ENCODE results near the gene CDYL2.
"Not testable (repeated sequence)": the region's sequence is repeated elsewhere in the genome, so short reads cannot be mapped to it uniquely, and the experiment has no call there.

Gene CDYL2

GRCh38 chr16:80669673-80670072, 134.7 kb downstream of the CDYL2 start:
- no peak for DNase-seq (ENCODE audit: low read depth)

DNA sequence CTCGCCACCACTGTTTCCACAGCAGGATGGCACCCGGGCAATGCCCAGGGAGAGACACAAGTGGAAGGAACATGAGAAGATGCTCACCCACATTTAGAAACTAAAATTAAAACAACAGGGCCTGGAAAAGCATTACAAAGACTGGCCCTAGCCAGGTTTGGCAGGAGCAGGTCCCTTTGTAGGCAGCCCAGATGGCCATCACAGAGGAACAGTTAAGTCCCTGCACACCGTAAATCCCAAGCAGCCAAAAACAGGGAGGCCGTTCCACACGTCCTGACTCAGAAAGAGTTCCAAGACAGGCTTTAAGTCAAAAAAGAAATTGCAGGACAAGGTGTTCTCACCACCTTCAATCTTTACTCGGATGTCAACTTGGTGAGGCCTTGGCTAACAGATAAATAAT, 136.5 kb downstream of the CDYL2 start:
- DNase-seq (ENCODE audit: low read depth): no peak

DNA sequence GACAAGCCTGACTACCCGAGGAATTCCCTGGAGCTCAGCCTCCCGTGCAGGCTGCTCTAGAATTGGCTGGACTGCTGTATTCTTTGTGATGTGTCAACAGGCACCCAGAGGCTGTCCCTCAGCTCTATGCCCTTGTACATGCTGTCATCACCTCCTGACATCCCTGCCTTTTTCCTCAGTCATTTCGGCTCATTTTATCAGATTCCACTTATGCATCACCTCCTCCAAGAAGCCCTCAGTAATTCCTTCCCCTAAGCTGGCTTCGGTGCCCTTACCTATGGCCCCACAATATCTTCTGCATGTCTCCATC, 137.2 kb downstream of the CDYL2 start:
- DNase-seq (ENCODE audit: low read depth): no peak

DNA sequence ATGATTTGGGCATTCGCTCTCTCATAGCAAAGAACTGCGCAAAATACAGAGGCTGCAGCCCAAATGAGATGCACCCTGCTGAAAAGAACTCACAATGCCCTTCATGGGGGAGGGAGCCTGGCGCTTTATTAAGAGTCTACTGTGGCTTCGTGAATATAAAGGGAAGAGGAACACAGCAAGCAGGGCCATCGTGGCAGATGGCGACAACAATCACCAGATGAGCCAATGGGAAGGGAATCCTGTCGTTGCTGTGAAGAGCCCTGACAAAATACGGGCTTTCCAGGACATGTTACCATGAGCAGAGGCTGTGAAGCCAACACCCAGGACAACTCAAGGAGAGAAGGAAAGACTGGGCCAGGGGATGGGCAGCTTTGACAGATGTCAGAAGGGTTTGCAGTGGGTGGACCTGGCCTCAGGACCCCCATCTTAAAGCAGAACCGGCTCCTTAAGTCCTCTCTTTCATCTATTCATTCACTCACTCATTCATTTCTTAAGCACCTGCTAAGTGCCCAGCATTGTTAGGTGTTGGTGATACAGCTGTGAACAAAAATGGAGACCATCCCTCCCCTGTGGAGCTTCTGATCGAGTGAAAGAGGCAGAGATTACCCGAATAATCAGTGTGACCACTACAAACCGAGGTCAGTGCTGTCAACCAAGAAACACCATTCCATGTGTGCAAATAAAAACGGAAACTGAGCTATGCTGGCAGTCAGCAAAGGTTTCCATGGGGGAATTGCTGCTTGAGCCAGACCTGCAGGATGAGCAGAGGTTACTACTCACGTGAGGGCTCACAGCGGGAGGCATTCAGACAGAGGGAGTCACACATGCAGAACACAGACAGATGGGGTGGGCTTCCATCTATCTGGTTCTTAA, 137.8 kb downstream of the CDYL2 start:
- DNase-seq (ENCODE audit: low read depth): no peak

GRCh38 chr16:80665356-80665755, 139.0 kb downstream of the CDYL2 start:
- no peak for DNase-seq (ENCODE audit: low read depth)

GRCh38 chr16:80664786-80665185, 139.6 kb downstream of the CDYL2 start:
- no peak for DNase-seq (ENCODE audit: low read depth)

DNA sequence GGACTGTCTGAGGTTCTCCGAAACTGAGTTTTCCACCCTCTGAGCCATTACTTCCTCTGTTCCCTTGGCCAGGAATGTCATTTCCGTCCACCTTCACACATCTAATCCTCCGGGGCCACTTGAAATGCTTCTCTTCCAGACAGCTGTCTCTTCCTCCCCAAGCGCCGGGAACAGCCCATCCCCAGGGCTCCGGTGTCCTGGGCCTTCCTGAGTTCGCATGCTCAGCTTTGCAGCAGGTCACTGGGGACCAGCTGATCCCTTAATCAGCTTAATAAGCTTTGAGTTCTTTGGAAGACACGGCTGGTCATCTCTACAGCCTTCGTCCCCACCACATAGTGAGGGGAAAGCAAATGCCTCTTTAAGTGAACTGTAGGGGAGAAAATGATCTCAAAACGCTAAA, 140.2 kb downstream of the CDYL2 start:
- no peak for DNase-seq (ENCODE audit: low read depth)

DNA sequence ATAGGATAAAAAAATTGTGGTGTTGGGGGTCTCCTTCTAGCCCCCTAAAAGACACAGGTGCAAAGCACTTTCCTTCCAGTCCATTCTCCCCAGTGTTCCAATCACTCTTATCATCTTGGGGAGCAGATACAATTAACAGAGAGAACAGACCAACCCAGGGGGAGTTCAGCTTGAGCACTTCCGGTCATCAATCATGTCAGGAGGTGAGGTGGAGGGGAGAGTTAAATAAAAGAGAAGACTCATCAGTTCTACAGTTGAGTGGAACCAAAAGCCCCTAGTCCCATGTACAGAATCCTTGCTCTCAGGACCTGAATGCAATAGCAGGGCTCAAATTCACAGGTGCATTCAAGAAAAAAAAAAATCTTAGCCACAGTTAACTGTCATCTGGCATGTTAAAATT, 141.3 kb downstream of the CDYL2 start:
- DNase-seq (ENCODE audit: low read depth): no peak

- DNase-seq (ENCODE audit: low read depth): no peak
These were observed 144.5 kb downstream of the CDYL2 start for GRCh38 chr16:80659865-80660264.

GRCh38 chr16:80656711-80657150, 147.7 kb downstream of the CDYL2 start:
- peak; percentile 11 for DNase-seq (ENCODE audit: low read depth)

DNA sequence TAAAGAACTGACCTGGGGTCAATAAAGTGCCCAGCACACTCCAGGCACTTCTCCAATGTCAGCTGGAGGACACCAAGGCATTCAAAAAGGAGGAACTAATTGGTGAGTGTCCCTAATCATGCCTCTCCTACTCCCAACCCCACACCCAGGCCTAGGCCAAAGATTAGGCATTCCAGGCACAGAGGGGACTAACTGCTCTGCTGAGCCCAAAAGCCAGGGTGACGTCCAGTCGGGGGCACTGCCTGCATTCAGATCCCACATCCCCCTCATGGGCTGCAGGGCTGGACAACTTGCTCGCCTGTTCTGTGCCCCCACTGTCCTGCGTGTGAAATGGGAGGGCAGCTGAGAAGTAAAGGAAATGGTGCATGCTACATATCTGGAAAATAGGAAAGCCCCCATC, 148.2 kb downstream of the CDYL2 start:
- no peak for DNase-seq (ENCODE audit: low read depth)

GRCh38 chr16:80655751-80656150, 148.6 kb downstream of the CDYL2 start:
- no peak for DNase-seq (ENCODE audit: low read depth)

GRCh38 chr16:80654094-80654862, 150.1 kb downstream of the CDYL2 start:
- DNase-seq (ENCODE audit: low read depth): no peak

DNA sequence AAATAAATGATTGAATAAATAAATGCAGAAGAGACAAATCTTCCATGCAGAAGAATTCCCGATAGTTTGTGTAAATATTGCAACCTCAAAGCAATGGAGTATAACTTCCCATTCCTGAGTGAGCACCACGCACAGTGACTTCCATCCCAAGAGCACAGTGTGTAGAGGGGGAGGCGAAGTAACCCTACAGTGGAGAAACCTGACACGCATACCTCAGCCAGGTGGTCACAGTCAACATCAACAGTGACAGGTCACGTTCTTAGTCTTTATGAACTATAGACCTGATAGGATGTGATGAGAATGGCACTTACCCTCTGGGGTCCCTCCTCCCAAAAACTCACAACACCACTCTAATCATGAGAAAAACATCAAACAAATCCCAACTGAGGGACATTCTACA, 152.0 kb downstream of the CDYL2 start:
- DNase-seq (ENCODE audit: low read depth): no peak

DNA sequence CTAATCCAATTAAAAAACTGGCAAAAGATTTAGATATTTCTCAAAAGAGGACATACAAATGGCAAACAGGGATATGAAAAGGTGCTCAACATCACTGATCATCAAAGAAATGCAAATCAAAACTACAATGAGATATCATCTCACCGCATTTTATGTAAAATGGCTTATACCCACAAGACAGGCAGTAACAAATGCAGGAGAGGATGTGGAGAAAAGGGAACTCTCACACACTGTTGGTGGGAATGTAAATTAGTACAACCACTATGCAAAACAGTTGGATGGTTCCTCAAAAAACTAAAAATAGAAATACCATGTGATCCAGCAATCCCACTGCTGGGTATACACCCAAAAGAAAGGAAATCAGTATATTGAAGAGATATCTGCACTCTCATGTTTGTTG, 154.1 kb downstream of the CDYL2 start:
- DNase-seq (ENCODE audit: low read depth): not testable (repeated sequence)

GRCh38 chr16:80640316-80640715, 164.1 kb downstream of the CDYL2 start:
- no peak for DNase-seq (ENCODE audit: low read depth)

- DNase-seq (ENCODE audit: low read depth): no peak
These were observed 164.8 kb downstream of the CDYL2 start for GRCh38 chr16:80639636-80640035.

DNA sequence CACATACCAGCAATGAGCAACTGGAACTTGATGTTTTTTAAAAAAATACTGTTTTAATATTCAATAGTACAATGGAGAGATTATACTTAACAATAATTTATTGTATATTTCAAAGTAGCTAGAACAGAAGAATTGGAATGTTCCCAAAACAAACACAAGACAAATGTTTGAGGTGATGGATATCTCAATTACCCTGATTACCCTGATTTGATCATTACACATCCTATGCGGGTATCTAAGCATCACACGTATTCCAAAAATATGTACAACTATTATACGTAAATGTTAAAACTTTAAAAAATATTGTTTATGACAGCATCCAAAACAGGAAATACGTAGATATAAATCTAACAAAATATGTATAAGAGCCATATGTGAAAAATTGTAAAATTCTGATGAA, 166.8 kb downstream of the CDYL2 start:
- DNase-seq (ENCODE audit: low read depth): no peak

- DNase-seq (ENCODE audit: low read depth): no peak
These were observed 172.8 kb downstream of the CDYL2 start for GRCh38 chr16:80631581-80631980.

DNA sequence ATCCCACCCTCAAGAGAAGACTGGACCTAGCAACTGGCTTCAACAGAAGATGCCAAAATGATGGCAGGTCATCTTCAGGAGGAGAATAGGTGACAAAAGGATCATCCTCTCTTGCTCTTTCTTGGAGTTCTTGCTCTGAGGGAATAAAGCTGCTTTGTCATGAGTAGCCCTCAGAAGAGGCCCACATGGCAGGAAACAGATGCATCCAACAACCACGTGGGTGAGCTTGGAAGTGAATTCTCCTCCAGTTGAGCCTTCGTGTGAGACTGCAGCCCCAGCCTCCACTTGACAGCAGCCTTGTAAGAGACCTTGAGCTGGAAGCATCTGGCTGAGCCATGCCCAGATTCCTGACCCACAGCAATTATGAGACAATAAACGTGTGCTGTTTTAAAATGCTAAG, 176.1 kb downstream of the CDYL2 start:
- DNase-seq (ENCODE audit: low read depth): no peak

DNA sequence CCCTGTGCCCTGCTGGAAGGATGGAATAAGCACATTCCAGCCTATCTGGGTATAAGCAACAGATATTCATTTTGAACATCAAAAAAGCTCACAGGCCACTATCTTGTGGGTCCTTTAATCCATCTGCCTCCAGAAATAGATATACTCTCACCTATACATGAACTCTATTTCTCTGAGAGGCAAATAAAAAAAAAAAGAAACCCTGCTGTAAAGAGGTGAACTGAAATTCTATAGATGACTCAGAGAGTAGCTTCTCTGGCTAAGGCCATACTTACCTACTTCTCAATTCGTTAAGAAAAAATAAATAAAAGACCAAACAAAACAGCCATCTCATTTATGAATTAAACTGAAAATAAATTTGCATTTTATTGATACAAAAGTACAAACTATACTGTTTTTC, 177.3 kb downstream of the CDYL2 start:
- no peak for DNase-seq (ENCODE audit: low read depth)

DNA sequence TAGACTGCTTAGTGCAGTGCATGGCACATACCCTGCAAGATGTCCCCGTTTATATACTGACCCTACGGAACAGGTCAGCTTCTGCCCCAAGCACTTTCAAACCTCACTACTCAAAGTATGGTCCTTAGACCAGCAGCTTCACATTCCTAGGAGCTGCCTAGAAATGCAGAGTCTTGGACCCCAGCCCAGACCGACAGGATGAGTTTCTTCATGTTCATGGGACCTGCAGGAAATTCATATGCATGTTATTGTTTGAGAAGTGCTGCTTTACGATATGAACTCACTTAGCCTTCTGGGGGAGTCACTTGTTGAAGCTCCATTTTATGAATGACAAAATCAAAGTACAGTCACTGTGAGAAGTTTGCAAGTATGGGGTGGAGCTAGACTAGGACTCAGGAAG, 181.0 kb downstream of the CDYL2 start:
- DNase-seq (ENCODE audit: low read depth): no peak

DNA sequence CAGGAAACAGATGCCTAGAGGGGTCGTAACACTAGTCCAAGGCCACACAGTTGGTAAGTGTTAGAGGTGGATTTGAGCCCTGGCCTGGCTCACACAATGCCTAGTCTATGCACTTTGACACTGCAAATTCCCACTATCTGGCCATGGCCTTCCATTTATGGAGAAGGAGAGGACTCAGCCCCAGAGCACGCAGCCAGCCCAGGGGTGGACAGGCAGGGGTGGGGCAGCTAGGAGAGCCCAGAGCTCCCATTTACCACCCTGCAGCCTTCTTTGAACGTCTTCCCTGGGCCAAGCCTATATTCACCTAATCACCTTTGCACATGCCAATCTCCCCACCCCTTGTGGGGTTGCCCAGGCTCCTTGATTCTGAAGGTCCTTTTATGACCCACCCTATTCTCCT, 182.4 kb downstream of the CDYL2 start:
- no peak for DNase-seq (ENCODE audit: low read depth)

Data from activated T-cell treated with anti-CD3 and anti-CD28 coated beads for 24 hours (primary cell).